GM19025 (cell line): ENCODE data around the gene CC2D1A.

Experiments
- ATAC-seq: cut with Tn5 transposase; IDR thresholded peaks from one replicate; pipeline ENCODE4 v1.9.1; 2021; ENCODE audit warnings: mild to moderate bottlenecking, low read depth, moderate library complexity; ENCODE audit not compliant: unreplicated experiment

Gene CC2D1A

GRCh38 chr19:13905634-13906520, at the start of gene CC2D1A, which contains the start of gene BRME1:
Gene CC2D1A, plus strand, starts transcription at chr19:13906201. Its CDS starts 241 bp downstream, at chr19:13906442.
Gene BRME1, minus strand, starts transcription at chr19:13906117. Its CDS starts 1,225 bp downstream, at chr19:13904892.
- peak; percentile 93 for ATAC-seq

- ATAC-seq, result no peak
Measured at GRCh38 chr19:13856497-13856896, 49.5 kb upstream of the CC2D1A start.

- no peak for ATAC-seq
Measured at GRCh38 chr19:13859361-13859880, 46.6 kb upstream of the CC2D1A start.

GRCh38 chr19:13860679-13861391, 45.2 kb upstream of the CC2D1A start:
- ATAC-seq, result no peak

GRCh38 chr19:13861392-13861713, 44.6 kb upstream of the CC2D1A start:
- ATAC-seq, result peak; percentile 31

GRCh38 chr19:13861714-13862531, 44.1 kb upstream of the CC2D1A start:
- ATAC-seq, result peak; percentile 75

GRCh38 chr19:13864046-13864666, 41.8 kb upstream of the CC2D1A start:
- no peak for ATAC-seq

- no peak for ATAC-seq
Measured at GRCh38 chr19:13864667-13865570, 41.1 kb upstream of the CC2D1A start.

- no peak for ATAC-seq
Measured at GRCh38 chr19:13865571-13866462, 40.2 kb upstream of the CC2D1A start.

GRCh38 chr19:13866463-13867046, 39.4 kb upstream of the CC2D1A start:
- no peak for ATAC-seq

- no peak for ATAC-seq
Measured at GRCh38 chr19:13868663-13869062, 37.3 kb upstream of the CC2D1A start.

GRCh38 chr19:13869281-13869680, 36.7 kb upstream of the CC2D1A start:
- no peak for ATAC-seq

GRCh38 chr19:13870873-13871272, 35.1 kb upstream of the CC2D1A start:
- ATAC-seq, result no peak

GRCh38 chr19:13872339-13872694, 33.7 kb upstream of the CC2D1A start:
- ATAC-seq, result no peak

GRCh38 chr19:13872695-13873389, 33.2 kb upstream of the CC2D1A start:
- ATAC-seq, result no peak

GRCh38 chr19:13873834-13874515, 32.0 kb upstream of the CC2D1A start:
- ATAC-seq, result no peak

- ATAC-seq, result no peak
Measured at GRCh38 chr19:13875824-13876223, 30.2 kb upstream of the CC2D1A start.
